K562 (cell line): Measurements from ENCODE around the gene ANKRD34A. TPM values are rescaled to one million over a fixed set of nuclear protein-coding genes. Genes with fewer than 3 reads are reported as not detected.

ENCODE experiments used
- CREB1 ChIP-seq, 2 experiments: sonication (generic) in 1 of 2; formaldehyde crosslinking in 1 of 2; IDR thresholded peaks; 2 replicates each; pipeline versions ENCODE4 v1.6.1 to v1.8.0; 2012 to 2022; ENCODE audit warnings: inconsistent platforms in 1 of 2, mild to moderate bottlenecking in 1 of 2, missing genetic modification reagents in 1 of 2, moderate library complexity in 1 of 2
- ESRRA ChIP-seq: fragments of 450-650 bp; IDR thresholded peaks from 2 replicates; pipeline ENCODE4 v1.6.1; 2014; ENCODE audit warnings: low read depth, mild to moderate bottlenecking, moderate library complexity, borderline replicate concordance
- FIP1L1 ChIP-seq: fragments of 200-400 bp; formaldehyde crosslinking; IDR thresholded peaks from 2 replicates; pipeline ENCODE4 v1.6.1; 2018; ENCODE audit warnings: mild to moderate bottlenecking, low read depth, low read length; ENCODE audit not compliant: poor library complexity, severe bottlenecking
- FOXP1 ChIP-seq: sonication (generic); formaldehyde crosslinking; IDR thresholded peaks from 2 replicates; pipeline ENCODE4 v1.8.0; 2022; ENCODE audit warnings: mild to moderate bottlenecking, missing genetic modification reagents
- HMG20A ChIP-seq: fragments of 450-650 bp; formaldehyde crosslinking; conservative IDR thresholded peaks from 2 replicates; pipeline ENCODE4 v1.4.0; 2020; ENCODE audit warnings: mild to moderate bottlenecking, mixed read lengths
- JUN ChIP-seq, 2 experiments: sonication (generic) in 1 of 2; formaldehyde crosslinking in 1 of 2; IDR thresholded peaks; 2 replicates each; pipeline versions ENCODE4 v1.6.1 to v1.8.0; 2012 to 2022; ENCODE audit warnings: borderline replicate concordance in 2 of 2, mild to moderate bottlenecking in 2 of 2, improper control_type of control experiment in 1 of 2, low read depth in 1 of 2, low read length in 1 of 2, missing genetic modification reagents in 1 of 2
- LEF1 ChIP-seq: fragments of 450-650 bp; IDR thresholded peaks from 2 replicates; pipeline ENCODE4 v1.6.1; 2016; ENCODE audit warnings: mild to moderate bottlenecking
- MXD1 ChIP-seq: fragments of 250-450 bp; sonication (Bioruptor Pico); IDR thresholded peaks from 2 replicates; pipeline ENCODE4 v1.8.0; 2021; ENCODE audit warnings: borderline replicate concordance, mild to moderate bottlenecking, moderate library complexity; ENCODE audit not compliant: poor library complexity, severe bottlenecking
- NCOA4 ChIP-seq: fragments of 450-650 bp; IDR thresholded peaks from 2 replicates; pipeline ENCODE4 v1.6.1; 2018; ENCODE audit warnings: mild to moderate bottlenecking; ENCODE audit not compliant: partially characterized antibody
- NCOA6 ChIP-seq: fragments of 450-650 bp; IDR thresholded peaks from 2 replicates; pipeline ENCODE4 v1.6.1; 2017; ENCODE audit warnings: mild to moderate bottlenecking
- NONO ChIP-seq, 2 experiments: fragments of 200-400 bp in 1 of 2; fragments of 450-650 bp in 1 of 2; formaldehyde crosslinking in 1 of 2; IDR thresholded peaks; 2 replicates each; pipeline ENCODE4 v1.6.1; 2017; ENCODE audit warnings: low read depth in 2 of 2, mild to moderate bottlenecking in 2 of 2, moderate library complexity in 2 of 2, low read length in 1 of 2
- NUFIP1 ChIP-seq: fragments of 450-650 bp; IDR thresholded peaks from 2 replicates; pipeline ENCODE4 v1.6.1; 2018; ENCODE audit not compliant: partially characterized antibody
- SAP30 ChIP-seq: fragments of 200-600 bp; sonication (generic); IDR thresholded peaks from 2 replicates; pipeline ENCODE4 v1.6.1; 2012; ENCODE audit warnings: borderline replicate concordance, low read depth, mild to moderate bottlenecking, moderate library complexity, low read length, control low read depth, inconsistent platforms; ENCODE audit not compliant: insufficient read depth, poor library complexity, severe bottlenecking
- ZBTB11 ChIP-seq, 3 experiments: fragments of 200-800 bp in 1 of 3; fragments of 250-450 bp in 1 of 3; fragments of 450-650 bp in 1 of 3; sonication (Bioruptor Pico) in 1 of 3; sonication (Bioruptor generic) in 1 of 3; formaldehyde crosslinking in 1 of 3; IDR thresholded peaks; 2 replicates each; pipeline versions ENCODE4 v1.6.1 to v1.8.0; 2016 to 2022; ENCODE audit warnings: mild to moderate bottlenecking in 2 of 3, missing genetic modification characterization in 2 of 3, missing compliant biosample characterization in 1 of 3, moderate library complexity in 1 of 3
- ZFPM2 ChIP-seq: fragments of 250-450 bp; sonication (Bioruptor Pico); IDR thresholded peaks from 2 replicates; pipeline ENCODE4 v1.5.1; 2022; ENCODE audit warnings: mild to moderate bottlenecking
- ZNF146 ChIP-seq: IDR thresholded peaks from one replicate; pipeline ENCODE4 v1.6.1; 2018; ENCODE audit warnings: missing compliant biosample characterization; ENCODE audit not compliant: unreplicated experiment
- ZNF184 ChIP-seq: sonication (generic); formaldehyde crosslinking; IDR thresholded peaks from 2 replicates; pipeline ENCODE4 v1.5.0; 2020; ENCODE audit warnings: missing genetic modification reagents
- ZNF24 ChIP-seq: fragments of 450-650 bp; IDR thresholded peaks from 2 replicates; pipeline ENCODE4 v1.6.1; 2016
- ZNF395 ChIP-seq: fragments of 200-800 bp; sonication (Bioruptor generic); IDR thresholded peaks from 2 replicates; pipeline ENCODE4 v1.6.1; 2017; ENCODE audit warnings: missing genetic modification characterization, missing compliant biosample characterization
- ZNF57 ChIP-seq: fragments of 450-650 bp; formaldehyde crosslinking; IDR thresholded peaks from 2 replicates; pipeline ENCODE4 v1.4.0; 2020; ENCODE audit warnings: mild to moderate bottlenecking, moderate library complexity
- ZNF707 ChIP-seq: fragments of 250-450 bp; sonication (Bioruptor Pico); conservative IDR thresholded peaks from 2 replicates; pipeline ENCODE4 v1.8.0; 2022; ENCODE audit warnings: inconsistent platforms, mild to moderate bottlenecking, moderate library complexity
- polyA plus RNA-seq, 8 experiments: library from polyadenylated mRNA; depleted of rRNA in 4 of 8; stranded (reverse) in 5 of 8; unstranded in 3 of 8; fragments of >200 nt; fragmentation: Nextera tagmentation in 2 of 8; fragmentation: Illumina TruSeq in 1 of 8; extraction: Ambion mirVana in 2 of 8; extraction: Trizol in 1 of 8; gene quantifications; 2 replicates each; pipeline versions ENCODE4 v1.2.1 to v1.2.3, GENCODE V29; 2011 to 2014; ENCODE audit warnings: inconsistent platforms in 1 of 8, missing spikeins in 1 of 8
- total RNA-seq, 7 experiments: library from RNA; depleted of rRNA in 6 of 7; stranded (reverse); fragments of >200 nt in 6 of 7; fragmentation: Illumina TruSeq in 2 of 7; extraction: Trizol in 2 of 7; gene quantifications; 2 replicates each; pipeline versions ENCODE4 v1.2.1 to v1.2.3, GENCODE V29; 2011 to 2021; ENCODE audit warnings: low replicate concordance in 1 of 7

Gene ANKRD34A
- total and polyA plus RNA-seq, 9 of the 15 experiments (the other 6 are each of a cell fraction or from before 2014, with no cell fraction given): 0.06 to 1.6 (median 0.43) TPM

GRCh38 chr1:145978854-145979745 lies 14.7 kb upstream of the ANKRD34A start (continued):
- no peak for TF ChIP-seq FIP1L1
- peak in 1 of 3 experiments; percentile 85; a peak in 2 of 6 replicates for TF ChIP-seq ZBTB11 (CRISPR knock-in tag; IDR thresholded peaks at IDR 0.05)
- no peak; the same call in 1 of the 2 replicates for TF ChIP-seq ZNF24
- TF ChIP-seq NUFIP1: no peak
- TF ChIP-seq MXD1 (CRISPR knock-in tag): no peak
- peak; percentile 88 for TF ChIP-seq ESRRA
- TF ChIP-seq ZFPM2 (CRISPR knock-in tag): no peak
- no peak for TF ChIP-seq HMG20A (CRISPR knock-in tag)
- no peak for TF ChIP-seq FOXP1 (CRISPR knock-in tag)
- TF ChIP-seq SAP30: peak; percentile 57
- TF ChIP-seq ZNF395 (CRISPR knock-in tag): peak; percentile 85; the same call in 1 of the 2 replicates
- TF ChIP-seq ZNF57 (CRISPR knock-in tag): no peak
- TF ChIP-seq ZNF146 (CRISPR knock-in tag): no peak
- TF ChIP-seq CREB1 (IDR thresholded peaks at IDR 0.05): no peak
- TF ChIP-seq CREB1 (CRISPR knock-in tag; IDR thresholded peaks at IDR 0.05): peak; percentile 55; the same call in 1 of the 2 replicates
- TF ChIP-seq NCOA6: no peak
- no peak for TF ChIP-seq NONO (IDR thresholded peaks at IDR 0.05; ENCODE audit: low read depth in 2 of 2, low read length in 1 of 2)
- TF ChIP-seq JUN (IDR thresholded peaks at IDR 0.05; ENCODE audit: borderline replicate concordance, low read depth, low read length): peak; percentile 98
- peak; percentile 85; the same call in 1 of the 2 replicates for TF ChIP-seq JUN (CRISPR knock-in tag; IDR thresholded peaks at IDR 0.05; ENCODE audit: borderline replicate concordance)
- no peak; the same call in 1 of the 2 replicates for TF ChIP-seq ZNF184 (CRISPR knock-in tag)
- TF ChIP-seq LEF1: peak; percentile 98
- no peak for TF ChIP-seq ZNF707
- TF ChIP-seq NCOA4: no peak
